H1 (cell line): ENCODE measurements around the gene FAR2. TPM values are rescaled to one million over a fixed set of nuclear protein-coding genes. Genes with fewer than 3 reads are reported as not detected.

ENCODE experiments used
- CTCF ChIA-PET: fragments of 300-600 bp; sonication (Branson Sonifier 250); formaldehyde crosslinking; loops from one replicate; lab custom pipeline; 2021; ENCODE audit not compliant: partially characterized antibody; lab: Charles Lee
- POLR2A ChIA-PET: fragments of 300-600 bp; sonication (Branson Sonifier 250); formaldehyde crosslinking; loops from one replicate; lab custom pipeline; 2021; ENCODE audit warnings: inconsistent platforms; ENCODE audit not compliant: partially characterized antibody; lab: Charles Lee
- DNase-seq, 2 experiments: peaks; one replicate each; pipeline versions ENCODE4 v3.0.0 to v3.0.0-alpha.2; 2010 to 2022; ENCODE audit warnings: low spot score in 2 of 2, low read depth in 1 of 2, mixed read lengths in 1 of 2
- FAIRE-seq: peaks from 2 replicates; lab custom pipeline; 2011; peaks lifted over from hg19 to GRCh38; lab: Jason Lieb, UNC
- H2AFZ ChIP-seq: 2 replicates; pipeline ENCODE4 v1.8.1; 2012; ENCODE audit warnings: low read length, inconsistent platforms
- H2AK5ac ChIP-seq: 2 replicates; pipeline ENCODE4 v1.6.1; 2013; ENCODE audit warnings: low read depth, low read length
- H2BK120ac ChIP-seq: replicated peaks from 2 replicates; pipeline ENCODE3; 2013; ENCODE audit warnings: low read depth, low read length, inconsistent platforms
- H2BK12ac ChIP-seq: 2 replicates; pipeline ENCODE4 v1.6.1; 2013; ENCODE audit warnings: low read depth, low read length
- H2BK15ac ChIP-seq: 2 replicates; pipeline ENCODE4 v1.6.1; 2013; ENCODE audit warnings: low read length
- H2BK20ac ChIP-seq: 2 replicates; pipeline ENCODE4 v1.6.1; 2013; ENCODE audit warnings: low read length
- H2BK5ac ChIP-seq: 2 replicates; pipeline ENCODE4 v1.6.1; 2013; ENCODE audit warnings: low read depth, low read length
- H3K14ac ChIP-seq: 2 replicates; pipeline ENCODE4 v1.6.1; 2013; ENCODE audit warnings: inconsistent platforms; ENCODE audit not compliant: insufficient read length
- H3K18ac ChIP-seq: 2 replicates; pipeline ENCODE4 v1.6.1; 2013; ENCODE audit warnings: low read length; ENCODE audit errors: extremely low read depth
- H3K23ac ChIP-seq: 2 replicates; pipeline ENCODE4 v1.6.1; 2013; ENCODE audit warnings: inconsistent platforms; ENCODE audit not compliant: insufficient read length
- H3K23me2 ChIP-seq: 2 replicates; pipeline ENCODE4 v1.6.1; 2013; ENCODE audit warnings: low read depth, low read length
- H3K27ac ChIP-seq: 2 replicates; pipeline ENCODE4 v1.6.1; 2011; ENCODE audit warnings: low read depth, low read length, inconsistent platforms
- H3K27me3 ChIP-seq, 4 experiments: replicated peaks in 1 of 4; 1 replicate in 1 of 4; 2 replicates in 3 of 4; pipeline versions ENCODE4 v1.6.1 to v1.8.1; 2011 to 2013; ENCODE audit warnings: low read length in 3 of 4, mild to moderate bottlenecking in 3 of 4, inconsistent platforms in 2 of 4, mixed read lengths in 2 of 4, moderate library complexity in 1 of 4; ENCODE audit not compliant: control insufficient read depth in 3 of 4, insufficient read depth in 3 of 4; ENCODE audit errors: extremely low read depth in 1 of 4
- H3K36me3 ChIP-seq, 4 experiments: 2 replicates each; pipeline versions ENCODE4 v1.6.1 to v1.8.1; 2011 to 2013; ENCODE audit warnings: mild to moderate bottlenecking in 4 of 4, low read length in 3 of 4, moderate library complexity in 2 of 4, control low read depth in 1 of 4, inconsistent platforms in 1 of 4; ENCODE audit not compliant: insufficient read depth in 4 of 4, control insufficient read depth in 2 of 4
- H3K4ac ChIP-seq: replicated peaks from 2 replicates; pipeline ENCODE3; 2013; ENCODE audit warnings: low read length, low read depth, mixed read lengths, inconsistent platforms; ENCODE audit not compliant: insufficient read length
- H3K4me1 ChIP-seq, 4 experiments: replicated peaks in 1 of 4; 1 replicate in 1 of 4; 2 replicates in 3 of 4; pipeline versions ENCODE4 v1.6.1 to v1.8.1; 2011 to 2013; ENCODE audit warnings: low read length in 3 of 4, inconsistent platforms in 2 of 4, mixed read lengths in 1 of 4; ENCODE audit not compliant: insufficient read depth in 4 of 4, control insufficient read depth in 3 of 4
- H3K4me2 ChIP-seq, 2 experiments: 2 replicates each; pipeline versions ENCODE4 v1.6.1 to v1.8.1; 2011 to 2013; ENCODE audit warnings: low read depth in 2 of 2, low read length in 2 of 2, control low read depth in 1 of 2, inconsistent platforms in 1 of 2, mild to moderate bottlenecking in 1 of 2; ENCODE audit not compliant: insufficient read depth in 1 of 2
- H3K4me3 ChIP-seq, 4 experiments: fragments of 200-600, 300-600 bp in 1 of 4; sonication (generic), shearing (Covaris generic), sonication (Bioruptor Twin) in 1 of 4; 2 replicates each; pipeline versions ENCODE4 v1.5.1 to v1.8.1; 2011 to 2016; ENCODE audit warnings: low read length in 4 of 4, low read depth in 3 of 4, control low read depth in 2 of 4, inconsistent platforms in 2 of 4, mild to moderate bottlenecking in 2 of 4, mixed read lengths in 1 of 4, moderate library complexity in 1 of 4; ENCODE audit not compliant: insufficient read depth in 2 of 4; ENCODE audit errors: extremely low read depth in 1 of 4
- H3K56ac ChIP-seq: replicated peaks from 2 replicates; pipeline ENCODE3; 2013; ENCODE audit warnings: low read depth, mild to moderate bottlenecking, mixed read lengths, low read length, inconsistent platforms; ENCODE audit not compliant: insufficient read length
- H3K79me1 ChIP-seq: 2 replicates; pipeline ENCODE4 v1.6.1; 2013; ENCODE audit warnings: low read depth, low read length, control low read depth
- H3K79me2 ChIP-seq, 2 experiments: 2 replicates each; pipeline versions ENCODE4 v1.6.1 to v1.8.1; 2012 to 2013; ENCODE audit warnings: low read length in 2 of 2, mild to moderate bottlenecking in 2 of 2, inconsistent platforms in 1 of 2; ENCODE audit not compliant: insufficient read depth in 2 of 2, control insufficient read depth in 1 of 2
- H3K9ac ChIP-seq, 4 experiments: replicated peaks in 1 of 4; 1 replicate in 1 of 4; 2 replicates in 3 of 4; pipeline versions ENCODE4 v1.6.1 to v1.8.1; 2011 to 2013; ENCODE audit warnings: low read depth in 3 of 4, low read length in 3 of 4, control low read depth in 2 of 4, mild to moderate bottlenecking in 2 of 4, moderate library complexity in 2 of 4, inconsistent platforms in 1 of 4; ENCODE audit errors: extremely low read depth in 1 of 4
- H3K9me3 ChIP-seq, 2 experiments: 2 replicates each; pipeline versions ENCODE4 v1.6.1 to v1.8.1; 2012 to 2013; ENCODE audit warnings: mild to moderate bottlenecking in 2 of 2, moderate library complexity in 2 of 2, control low read depth in 1 of 2, inconsistent platforms in 1 of 2, low read depth in 1 of 2, low read length in 1 of 2, mixed read lengths in 1 of 2; ENCODE audit not compliant: insufficient read depth in 2 of 2
- H4K20me1 ChIP-seq, 2 experiments: replicated peaks in 1 of 2; 2 replicates each; pipeline versions ENCODE3 to v1.8.1; 2011 to 2013; ENCODE audit warnings: inconsistent platforms in 2 of 2, low read length in 2 of 2, mild to moderate bottlenecking in 1 of 2; ENCODE audit not compliant: insufficient read depth in 2 of 2, control insufficient read depth in 1 of 2
- H4K5ac ChIP-seq: 2 replicates; pipeline ENCODE4 v1.6.1; 2013; ENCODE audit warnings: low read length, low read depth, mixed read lengths, inconsistent platforms; ENCODE audit not compliant: insufficient read length
- H4K8ac ChIP-seq: 2 replicates; pipeline ENCODE4 v1.8.0; 2013; ENCODE audit warnings: mild to moderate bottlenecking, moderate library complexity, low read length, inconsistent platforms; ENCODE audit not compliant: insufficient read depth; ENCODE audit errors: extremely low read depth
- H4K91ac ChIP-seq: replicated peaks from 2 replicates; pipeline ENCODE3; 2013; ENCODE audit warnings: low read length, mixed read lengths, inconsistent platforms; ENCODE audit not compliant: insufficient read length
- CHD1 ChIP-seq: IDR thresholded peaks from 2 replicates; pipeline ENCODE4 v1.6.1; 2012; ENCODE audit warnings: low read depth, low read length, improper control_type of control experiment
- KDM1A ChIP-seq: fragments of 200-600, 300-600 bp; sonication (generic); IDR thresholded peaks from 2 replicates; pipeline ENCODE4 v1.7.1; 2016; ENCODE audit warnings: mild to moderate bottlenecking, low read length, borderline replicate concordance
- PHF8 ChIP-seq: fragments of 200-600 bp; sonication (generic); conservative IDR thresholded peaks from 2 replicates; pipeline ENCODE4 v1.7.1; 2012; ENCODE audit warnings: low read depth, mild to moderate bottlenecking, inconsistent platforms, low read length, moderate library complexity
- RAD21 ChIP-seq, 2 experiments: IDR thresholded peaks in 1 of 2; conservative IDR thresholded peaks in 1 of 2; 2 replicates each; pipeline ENCODE4 v1.6.1; 2011; ENCODE audit warnings: low read depth in 2 of 2, low read length in 2 of 2, improper control_type of control experiment in 1 of 2, inconsistent platforms in 1 of 2, mild to moderate bottlenecking in 1 of 2, moderate library complexity in 1 of 2
- SIN3A ChIP-seq, 2 experiments: IDR thresholded peaks in 1 of 2; conservative IDR thresholded peaks in 1 of 2; 2 replicates each; pipeline ENCODE4 v1.6.1; 2011 to 2012; ENCODE audit warnings: low read length in 2 of 2, improper control_type of control experiment in 1 of 2, low read depth in 1 of 2, mild to moderate bottlenecking in 1 of 2
- SIRT6 ChIP-seq: IDR thresholded peaks from one replicate; pipeline ENCODE4 v1.7.1; 2012; ENCODE audit warnings: low read length, inconsistent platforms
- SP1 ChIP-seq: IDR thresholded peaks from 2 replicates; pipeline ENCODE4 v1.6.1; 2011; ENCODE audit warnings: low read depth, low read length
- TBP ChIP-seq: IDR thresholded peaks from 2 replicates; pipeline ENCODE4 v1.6.1; 2011; ENCODE audit warnings: low read depth, low read length, improper control_type of control experiment
- WGBS, 2 experiments: shearing (Covaris generic) in 1 of 2; methylation state at CpG; one replicate each; pipeline versions ENCODE4 v1.1.6 to v1.1.7; 2013 to 2015; ENCODE audit warnings: low lambda C conversion rate in 2 of 2, mixed read lengths in 2 of 2, inconsistent platforms in 1 of 2, low coverage in 1 of 2, missing lambda C conversion rate in 1 of 2; ENCODE audit not compliant: insufficient replicate concordance in 2 of 2, insufficient coverage in 1 of 2, insufficient read length in 1 of 2; ENCODE audit errors: extremely low coverage in 1 of 2, missing lambda C conversion rate in 1 of 2; 5-methylcytosine and 5-hydroxymethylcytosine counted together
- polyA plus RNA-seq, 7 experiments: library from polyadenylated mRNA; depleted of rRNA in 3 of 7; stranded (reverse) in 5 of 7; unstranded in 2 of 7; fragments of >200 nt in 5 of 7; fragments of 200-250 nt in 2 of 7; gene quantifications; 1 replicate in 5 of 7; 2 replicates in 1 of 7; 4 replicates in 1 of 7; pipeline versions ENCODE4 v1.2.1 to v1.2.3, GENCODE V29; 2011 to 2013; ENCODE audit warnings: missing spikeins in 2 of 7, mixed read lengths in 2 of 7
- total RNA-seq: library from RNA; stranded (reverse); fragmentation: NEBNext Ultra II Directional; extraction: Animal tissue kit (Norgen Biotek cat#: 25700); gene quantifications from 2 replicates; pipeline ENCODE4 v1.2.1, GENCODE V29; 2021
- TF ChIP-seq, protein P1 (sequence below), 3 experiments: IDR thresholded peaks; 1 replicate in 2 of 3; 2 replicates in 1 of 3; pipeline versions ENCODE4 v1.5.1 to v1.6.1; 2011; ENCODE audit warnings: low read length in 3 of 3, mild to moderate bottlenecking in 3 of 3, inconsistent platforms in 2 of 3, low read depth in 1 of 3, moderate library complexity in 1 of 3; ENCODE audit not compliant: insufficient read depth in 1 of 3; ENCODE audit errors: control extremely low read depth in 1 of 3

FAR2 gene
- total and polyA plus RNA-seq, 2 of the 8 experiments (the other 6 are each of a cell fraction or from before 2014, with no cell fraction given), result 24.0 to 24.1 TPM

DNA sequence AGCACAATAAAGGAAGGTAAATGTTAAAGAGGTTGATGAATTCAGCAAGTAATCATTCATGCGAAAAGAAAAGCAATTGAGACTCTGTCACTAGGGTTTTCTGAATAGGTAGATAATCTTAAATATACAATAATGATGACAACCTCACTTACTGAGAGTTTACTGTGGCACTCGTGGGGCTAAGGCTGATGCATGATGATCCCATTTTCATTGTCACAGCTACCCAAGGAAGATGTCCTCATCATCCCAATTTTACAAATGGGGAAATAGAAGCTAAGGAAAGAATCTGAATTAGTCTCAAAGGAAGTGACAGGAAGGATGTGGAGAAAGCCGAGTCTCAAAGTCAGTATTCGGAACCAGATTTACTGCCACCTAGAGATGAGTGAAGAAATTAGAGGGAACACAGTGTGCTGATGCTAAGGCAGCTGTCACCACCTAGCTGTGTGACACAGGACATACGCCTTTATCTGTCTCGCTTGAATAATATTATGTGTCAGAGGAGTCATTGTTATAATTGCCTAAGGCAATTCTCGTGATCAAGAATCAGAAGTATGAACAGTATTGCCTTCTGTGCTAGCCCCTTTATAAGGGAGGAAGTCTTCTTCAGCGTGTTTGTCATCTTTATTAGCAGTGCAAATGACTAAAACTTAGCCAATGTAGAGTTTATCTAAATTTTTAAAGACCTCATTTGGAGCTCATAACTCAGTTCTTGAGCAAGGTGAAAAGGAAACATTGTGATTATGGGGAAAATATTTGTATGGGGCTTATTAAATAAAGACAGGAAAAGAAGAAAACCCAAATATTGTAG is 168.7 kb downstream of the FAR2 start:
- no peak overlapping the region for H3K18ac ChIP-seq
- no peak overlapping the region for H4K5ac ChIP-seq
- no peak overlapping the region for H3K56ac ChIP-seq
- 0 out of 7 replicates have a peak, but pooled peaks cover 0 to 3% (median 0%) of the 10 kb centered on the region in 4 experiments for H3K4me1 ChIP-seq
- H3K14ac ChIP-seq, result no peak overlapping the region
- H2BK120ac ChIP-seq, result no peak overlapping the region
- H3K4me3 ChIP-seq, result no peak overlapping the region
- no peak overlapping the region for H2AFZ ChIP-seq
- WGBS, 2 experiments, result 68% methylated on average over 8 of the region's 8 CpGs; no CpG with 5 or more reads in 1 of the 2 experiments
- peak in 1 of 2 experiments; percentile 7 for DNase-seq
- H2BK12ac ChIP-seq, result no peak overlapping the region
- H3K9ac ChIP-seq, result no peak overlapping the region
- ChIA-PET CTCF (interaction anchor here (0.5 to 7.2 kb wide), 34 partner anchors 10 to 1596 kb away, joined by 3 to 55 read pairs (median 4); no protein-coding TSS in a partner anchor), POLR2A (interaction anchor here (0.6 kb wide), 1 partner anchor 1432 kb away, joined by 4 read pairs; no protein-coding TSS in a partner anchor)
- H2BK5ac ChIP-seq, result no peak overlapping the region
- H4K8ac ChIP-seq, result no peak overlapping the region
- H3K36me3 ChIP-seq, result peaks cover 0 to 12% (median 4%) of the 10 kb centered on the region in 4 experiments; a peak in 5 of 8 replicates
- no peak overlapping the region for H3K23ac ChIP-seq
- no peaks in the 10 kb centered on the region for H4K20me1 ChIP-seq
- H2AK5ac ChIP-seq, result no peak overlapping the region
- peak; percentile 84 for FAIRE-seq
- H3K27me3 ChIP-seq, result no peaks in the 10 kb centered on the region
- no peak overlapping the region for H2BK15ac ChIP-seq
- H2BK20ac ChIP-seq, result no peak overlapping the region
- no peaks in the 10 kb centered on the region for H3K79me2 ChIP-seq
- no peaks in the 10 kb centered on the region for H3K23me2 ChIP-seq
- no peak overlapping the region for H3K27ac ChIP-seq
- no peak overlapping the region for H4K91ac ChIP-seq
- no peak overlapping the region for H3K4me2 ChIP-seq
- no peaks in the 10 kb centered on the region for H3K79me1 ChIP-seq
- H3K4ac ChIP-seq, result no peak overlapping the region
- H3K9me3 ChIP-seq, result peaks cover 10 to 11% of the 10 kb centered on the region in 2 experiments
- no peak for TF ChIP-seq CHD1
- peak; percentile 96 to 97 for TF ChIP-seq RAD21 (IDR thresholded peaks at IDR 0.05 in 1 of 2, conservative IDR thresholded peaks at IDR 0.05 in 1 of 2; ENCODE audit: low read depth in 2 of 2, low read length in 2 of 2)
- TF ChIP-seq SIN3A (conservative IDR thresholded peaks at IDR 0.05 in 1 of 2, IDR thresholded peaks at IDR 0.05 in 1 of 2; ENCODE audit: low read depth in 1 of 2, low read length in 2 of 2), result no peak
- no peak for TF ChIP-seq TBP
- no peak for TF ChIP-seq KDM1A
- no peak for TF ChIP-seq SP1
- no peak for TF ChIP-seq SIRT6
- TF ChIP-seq, protein P1, sequence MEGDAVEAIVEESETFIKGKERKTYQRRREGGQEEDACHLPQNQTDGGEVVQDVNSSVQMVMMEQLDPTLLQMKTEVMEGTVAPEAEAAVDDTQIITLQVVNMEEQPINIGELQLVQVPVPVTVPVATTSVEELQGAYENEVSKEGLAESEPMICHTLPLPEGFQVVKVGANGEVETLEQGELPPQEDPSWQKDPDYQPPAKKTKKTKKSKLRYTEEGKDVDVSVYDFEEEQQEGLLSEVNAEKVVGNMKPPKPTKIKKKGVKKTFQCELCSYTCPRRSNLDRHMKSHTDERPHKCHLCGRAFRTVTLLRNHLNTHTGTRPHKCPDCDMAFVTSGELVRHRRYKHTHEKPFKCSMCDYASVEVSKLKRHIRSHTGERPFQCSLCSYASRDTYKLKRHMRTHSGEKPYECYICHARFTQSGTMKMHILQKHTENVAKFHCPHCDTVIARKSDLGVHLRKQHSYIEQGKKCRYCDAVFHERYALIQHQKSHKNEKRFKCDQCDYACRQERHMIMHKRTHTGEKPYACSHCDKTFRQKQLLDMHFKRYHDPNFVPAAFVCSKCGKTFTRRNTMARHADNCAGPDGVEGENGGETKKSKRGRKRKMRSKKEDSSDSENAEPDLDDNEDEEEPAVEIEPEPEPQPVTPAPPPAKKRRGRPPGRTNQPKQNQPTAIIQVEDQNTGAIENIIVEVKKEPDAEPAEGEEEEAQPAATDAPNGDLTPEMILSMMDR (IDR thresholded peaks at IDR 0.05; ENCODE audit: control extremely low read depth in 1 of 3, insufficient read depth in 1 of 3, low read depth in 1 of 3, low read length in 3 of 3), result peak; percentile 40 to 99 (median 98)
- no peak for TF ChIP-seq PHF8
